ENCODE data around the gene GLIS1. TPM values are rescaled to one million over a fixed set of nuclear protein-coding genes. Genes with fewer than 3 reads are reported as not detected.

GLIS1 gene
- total RNA-seq, 1 experiment from 2014 or later, result not detected

GRCh38 chr1:53575955-53576320, 163.0 kb downstream of the GLIS1 start:
- Histone ChIP-seq H3K27me3 (ENCODE audit: insufficient read depth, low read depth) (no peaks in the 10 kb centered on the region), H3K36me3 (ENCODE audit: low read depth) (no peaks in the 10 kb centered on the region), H2AFZ (no peak overlapping the region), H3K4me2 (no peak overlapping the region), H3F3A (ENCODE audit: insufficient read depth, low read depth) (peaks cover 14% of the 10 kb centered on the region; the same call in 1 of the 2 replicates), H3K4me3 (no peak overlapping the region), H3K79me2 (ENCODE audit: low read depth) (no peaks in the 10 kb centered on the region), H3K27ac (no peak overlapping the region), H3K9me3 (ENCODE audit: insufficient read depth, low read depth) (no peaks in the 10 kb centered on the region), H3K9me2 (ENCODE audit: insufficient read depth) (no peaks in the 10 kb centered on the region), H3K4me1 (replicated peaks; ENCODE audit: insufficient read depth) (peaks cover 19% of the 10 kb centered on the region), H4K20me1 (ENCODE audit: insufficient read depth) (no peaks in the 10 kb centered on the region)
- intact Hi-C loops (cut with micrococcal nuclease; ENCODE audit: unreplicated experiment), result no loop called here
- no TSS peak for BruUV-seq (replicated peaks)
- CTCF ChIA-PET, result no interaction called here
- POLR2A ChIA-PET (ENCODE audit: unreplicated experiment), result no interaction called here
- TF ChIP-seq CTCF (conservative IDR thresholded peaks at IDR 0.05), result no peak
- TF ChIP-seq EZH2 (IDR thresholded peaks at IDR 0.05; ENCODE audit: low read depth), result no peak
- DNase-seq, result no peak

GRCh38 chr1:53575141-53575954, 163.6 kb downstream of the GLIS1 start:
- H3K79me2 ChIP-seq (ENCODE audit: low read depth), result no peaks in the 10 kb centered on the region
- no peaks in the 10 kb centered on the region for H3K27me3 ChIP-seq (ENCODE audit: insufficient read depth, low read depth)
- no peaks in the 10 kb centered on the region for H3K36me3 ChIP-seq (ENCODE audit: low read depth)
- H3F3A ChIP-seq (ENCODE audit: insufficient read depth, low read depth), result peaks cover 14% of the 10 kb centered on the region; the same call in 1 of the 2 replicates
- ChIA-PET POLR2A (ENCODE audit: unreplicated experiment) (no interaction called here), CTCF (no interaction called here)
- no TSS peak for BruUV-seq (replicated peaks)
- DNase-seq, result no peak
- intact Hi-C loops (cut with micrococcal nuclease; ENCODE audit: unreplicated experiment), result no loop called here
- H4K20me1 ChIP-seq (ENCODE audit: insufficient read depth), result no peaks in the 10 kb centered on the region
- no peaks in the 10 kb centered on the region for H3K9me3 ChIP-seq (ENCODE audit: insufficient read depth, low read depth)
- no peaks in the 10 kb centered on the region for H3K9me2 ChIP-seq (ENCODE audit: insufficient read depth)
- no peak overlapping the region for H3K4me2 ChIP-seq
- H2AFZ ChIP-seq, result no peak overlapping the region
- no peak for TF ChIP-seq CTCF (conservative IDR thresholded peaks at IDR 0.05)
- TF ChIP-seq EZH2 (IDR thresholded peaks at IDR 0.05; ENCODE audit: low read depth), result no peak
- H3K4me1 ChIP-seq (replicated peaks; ENCODE audit: insufficient read depth), result peaks cover 19% of the 10 kb centered on the region
- no peak overlapping the region for H3K27ac ChIP-seq
- H3K4me3 ChIP-seq, result no peak overlapping the region

- Histone ChIP-seq H3F3A (ENCODE audit: insufficient read depth, low read depth) (peaks cover 14% of the 10 kb centered on the region; the same call in 1 of the 2 replicates), H3K36me3 (ENCODE audit: low read depth) (no peaks in the 10 kb centered on the region), H3K9me2 (ENCODE audit: insufficient read depth) (no peaks in the 10 kb centered on the region), H3K4me3 (no peak overlapping the region), H4K20me1 (ENCODE audit: insufficient read depth) (no peaks in the 10 kb centered on the region), H3K27me3 (ENCODE audit: insufficient read depth, low read depth) (no peaks in the 10 kb centered on the region), H2AFZ (no peak overlapping the region), H3K27ac (no peak overlapping the region), H3K9me3 (ENCODE audit: insufficient read depth, low read depth) (no peaks in the 10 kb centered on the region), H3K79me2 (ENCODE audit: low read depth) (no peaks in the 10 kb centered on the region), H3K4me2 (no peak overlapping the region), H3K4me1 (replicated peaks; ENCODE audit: insufficient read depth) (peaks cover 19% of the 10 kb centered on the region)
- no peak for TF ChIP-seq CTCF (conservative IDR thresholded peaks at IDR 0.05)
- no peak for TF ChIP-seq EZH2 (IDR thresholded peaks at IDR 0.05; ENCODE audit: low read depth)
- BruUV-seq (replicated peaks), result no TSS peak
- POLR2A ChIA-PET (ENCODE audit: unreplicated experiment), result no interaction called here
- CTCF ChIA-PET, result interaction anchor here (0.6 kb wide), 1 partner anchor 205 kb away, joined by 14 read pairs; no protein-coding TSS in a partner anchor
- intact Hi-C loops (cut with micrococcal nuclease; ENCODE audit: unreplicated experiment), result no loop called here
- DNase-seq, result no peak
Measured at GRCh38 chr1:53574621-53575020, 164.3 kb downstream of the GLIS1 start.

Data from PC-9 (cell line).